H1 (cell line): ENCODE results near the gene FOXP4.

Experiments used
- CHD2 ChIP-seq: IDR thresholded peaks from 2 replicates; pipeline ENCODE4 v1.6.1; 2012; ENCODE audit warnings: low read length, improper control_type of control experiment
- POLR2A ChIP-seq, 2 experiments: IDR thresholded peaks; 1 replicate in 1 of 2; 2 replicates in 1 of 2; pipeline ENCODE4 v1.6.1; 2011; ENCODE audit warnings: low read depth in 2 of 2, low read length in 2 of 2, mild to moderate bottlenecking in 2 of 2; ENCODE audit errors: control extremely low read depth in 1 of 2
- POLR2AphosphoS5 ChIP-seq: IDR thresholded peaks from 2 replicates; pipeline ENCODE4 v1.6.1; 2011; ENCODE audit warnings: low read depth, low read length
- TF ChIP-seq, protein P1 (sequence below), 3 experiments: IDR thresholded peaks; 1 replicate in 2 of 3; 2 replicates in 1 of 3; pipeline versions ENCODE4 v1.5.1 to v1.6.1; 2011; ENCODE audit warnings: low read length in 3 of 3, mild to moderate bottlenecking in 3 of 3, inconsistent platforms in 2 of 3, low read depth in 1 of 3, moderate library complexity in 1 of 3; ENCODE audit not compliant: insufficient read depth in 1 of 3; ENCODE audit errors: control extremely low read depth in 1 of 3

DNA sequence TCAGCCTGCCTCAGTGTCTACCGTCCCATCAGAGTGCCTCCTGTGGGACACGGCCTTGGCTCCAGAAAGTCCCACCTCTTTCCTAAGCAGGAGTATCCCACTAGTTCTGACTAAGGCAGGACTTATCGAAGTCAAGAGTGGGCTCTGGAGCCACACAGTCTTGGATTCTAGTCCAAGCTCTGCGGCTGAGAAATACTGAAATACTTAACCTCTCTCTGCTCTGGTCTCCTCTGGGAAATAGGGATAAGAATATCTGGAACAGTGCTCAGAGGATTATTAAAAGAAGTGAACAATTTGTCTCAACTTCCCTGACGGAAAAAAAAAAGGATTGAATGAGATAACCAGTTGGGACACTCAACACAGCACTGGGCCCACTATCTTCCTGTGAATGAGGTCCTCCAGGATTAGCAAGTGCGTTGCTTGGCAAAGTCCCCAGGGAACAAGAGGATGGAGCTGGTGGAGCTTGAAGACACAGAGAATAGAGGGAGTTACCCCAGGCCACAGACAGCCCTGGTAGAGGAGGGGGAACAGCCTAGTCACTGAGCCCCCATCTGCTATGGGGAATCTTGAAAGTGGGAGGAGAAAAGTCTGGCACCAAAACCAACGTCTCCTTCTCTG, 34.6 kb upstream of the FOXP4 start:
- TF ChIP-seq POLR2AphosphoS5 (no peak), CHD2 (no peak), POLR2A (IDR thresholded peaks at IDR 0.05; ENCODE audit: control extremely low read depth in 1 of 2, low read depth in 2 of 2, low read length in 2 of 2) (no peak)
- TF ChIP-seq, protein P1, sequence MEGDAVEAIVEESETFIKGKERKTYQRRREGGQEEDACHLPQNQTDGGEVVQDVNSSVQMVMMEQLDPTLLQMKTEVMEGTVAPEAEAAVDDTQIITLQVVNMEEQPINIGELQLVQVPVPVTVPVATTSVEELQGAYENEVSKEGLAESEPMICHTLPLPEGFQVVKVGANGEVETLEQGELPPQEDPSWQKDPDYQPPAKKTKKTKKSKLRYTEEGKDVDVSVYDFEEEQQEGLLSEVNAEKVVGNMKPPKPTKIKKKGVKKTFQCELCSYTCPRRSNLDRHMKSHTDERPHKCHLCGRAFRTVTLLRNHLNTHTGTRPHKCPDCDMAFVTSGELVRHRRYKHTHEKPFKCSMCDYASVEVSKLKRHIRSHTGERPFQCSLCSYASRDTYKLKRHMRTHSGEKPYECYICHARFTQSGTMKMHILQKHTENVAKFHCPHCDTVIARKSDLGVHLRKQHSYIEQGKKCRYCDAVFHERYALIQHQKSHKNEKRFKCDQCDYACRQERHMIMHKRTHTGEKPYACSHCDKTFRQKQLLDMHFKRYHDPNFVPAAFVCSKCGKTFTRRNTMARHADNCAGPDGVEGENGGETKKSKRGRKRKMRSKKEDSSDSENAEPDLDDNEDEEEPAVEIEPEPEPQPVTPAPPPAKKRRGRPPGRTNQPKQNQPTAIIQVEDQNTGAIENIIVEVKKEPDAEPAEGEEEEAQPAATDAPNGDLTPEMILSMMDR (IDR thresholded peaks at IDR 0.05; ENCODE audit: control extremely low read depth in 1 of 3, insufficient read depth in 1 of 3, low read depth in 1 of 3, low read length in 3 of 3): no peak
